ENCODE data around the gene CD81. TPM values are rescaled to one million over a fixed set of nuclear protein-coding genes. Genes with fewer than 3 reads are reported as not detected.

Gene CD81
- total and polyA plus RNA-seq, 9 of the 15 experiments (the other 6 are each of a cell fraction or from before 2014, with no cell fraction given): 2.4 to 189 (median 61.7) TPM

DNA sequence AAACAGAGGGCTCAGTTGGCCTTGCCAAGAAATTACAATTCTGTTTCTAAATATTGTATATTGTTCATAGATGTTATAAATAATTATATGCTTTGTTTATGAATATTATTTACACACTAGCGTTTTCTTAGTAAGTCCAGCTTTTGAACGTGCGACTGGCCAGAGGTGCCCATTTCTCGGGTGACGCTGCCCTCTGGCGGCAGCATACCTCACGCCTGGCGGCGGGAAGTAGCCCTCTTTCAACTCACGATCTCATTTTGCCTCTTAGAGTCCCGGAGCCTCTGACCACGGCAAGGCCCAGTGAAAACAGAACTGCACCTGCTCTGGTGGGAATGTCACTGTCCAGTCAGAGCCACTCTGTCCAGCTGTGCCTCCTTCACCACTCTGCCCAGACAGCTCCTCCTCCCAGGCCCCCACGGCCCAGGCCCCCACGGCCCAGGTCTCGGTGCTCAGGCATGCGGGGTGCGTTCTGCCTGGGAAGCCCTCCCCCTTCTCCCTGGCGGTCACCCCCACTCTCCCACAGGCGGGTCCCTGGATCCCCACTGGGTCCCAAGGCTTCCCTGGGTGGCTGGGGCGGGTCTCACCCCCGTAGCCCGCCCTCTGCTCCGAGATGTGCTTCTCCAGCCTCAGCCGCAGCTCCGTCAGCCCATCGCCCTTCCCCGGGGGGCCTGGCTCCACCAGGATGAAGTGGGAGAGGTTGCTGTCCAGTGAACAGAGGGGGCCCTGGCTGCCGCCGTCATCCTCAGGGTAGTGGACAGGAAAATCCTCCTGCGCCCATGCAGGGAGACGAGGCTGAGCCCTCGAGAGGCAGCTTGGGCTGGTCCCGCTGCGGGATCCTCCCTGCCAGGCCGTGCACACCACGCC is 42.8 kb downstream of the CD81 start (continued):
- TF ChIP-seq, protein P1, sequence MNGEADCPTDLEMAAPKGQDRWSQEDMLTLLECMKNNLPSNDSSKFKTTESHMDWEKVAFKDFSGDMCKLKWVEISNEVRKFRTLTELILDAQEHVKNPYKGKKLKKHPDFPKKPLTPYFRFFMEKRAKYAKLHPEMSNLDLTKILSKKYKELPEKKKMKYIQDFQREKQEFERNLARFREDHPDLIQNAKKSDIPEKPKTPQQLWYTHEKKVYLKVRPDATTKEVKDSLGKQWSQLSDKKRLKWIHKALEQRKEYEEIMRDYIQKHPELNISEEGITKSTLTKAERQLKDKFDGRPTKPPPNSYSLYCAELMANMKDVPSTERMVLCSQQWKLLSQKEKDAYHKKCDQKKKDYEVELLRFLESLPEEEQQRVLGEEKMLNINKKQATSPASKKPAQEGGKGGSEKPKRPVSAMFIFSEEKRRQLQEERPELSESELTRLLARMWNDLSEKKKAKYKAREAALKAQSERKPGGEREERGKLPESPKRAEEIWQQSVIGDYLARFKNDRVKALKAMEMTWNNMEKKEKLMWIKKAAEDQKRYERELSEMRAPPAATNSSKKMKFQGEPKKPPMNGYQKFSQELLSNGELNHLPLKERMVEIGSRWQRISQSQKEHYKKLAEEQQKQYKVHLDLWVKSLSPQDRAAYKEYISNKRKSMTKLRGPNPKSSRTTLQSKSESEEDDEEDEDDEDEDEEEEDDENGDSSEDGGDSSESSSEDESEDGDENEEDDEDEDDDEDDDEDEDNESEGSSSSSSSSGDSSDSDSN (IDR thresholded peaks at IDR 0.05; ENCODE audit: borderline replicate concordance in 1 of 2, low read depth in 2 of 2, low read length in 2 of 2): no peak
- TF ChIP-seq PML (IDR thresholded peaks at IDR 0.05; ENCODE audit: low read length) (no peak), SMARCA4 (IDR thresholded peaks at IDR 0.05) (no peak), OTX1 (CRISPR knock-in tag; IDR thresholded peaks at IDR 0.05) (no peak), CC2D1A (IDR thresholded peaks at IDR 0.05) (peak; percentile 71; the same call in 1 of the 2 replicates), SMC3 (conservative IDR thresholded peaks at IDR 0.05; ENCODE audit: insufficient read depth, low read depth, low read length) (peak; percentile 90), FOXA1 (IDR thresholded peaks at IDR 0.05; ENCODE audit: borderline replicate concordance) (no peak), SAFB (IDR thresholded peaks at IDR 0.05; ENCODE audit: borderline replicate concordance, low read depth, low read length) (no peak), MED1 (CRISPR knock-in tag; IDR thresholded peaks at IDR 0.05; ENCODE audit: borderline replicate concordance) (no peak)
- TF ChIP-seq, protein P2, sequence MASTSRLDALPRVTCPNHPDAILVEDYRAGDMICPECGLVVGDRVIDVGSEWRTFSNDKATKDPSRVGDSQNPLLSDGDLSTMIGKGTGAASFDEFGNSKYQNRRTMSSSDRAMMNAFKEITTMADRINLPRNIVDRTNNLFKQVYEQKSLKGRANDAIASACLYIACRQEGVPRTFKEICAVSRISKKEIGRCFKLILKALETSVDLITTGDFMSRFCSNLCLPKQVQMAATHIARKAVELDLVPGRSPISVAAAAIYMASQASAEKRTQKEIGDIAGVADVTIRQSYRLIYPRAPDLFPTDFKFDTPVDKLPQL (IDR thresholded peaks at IDR 0.05; ENCODE audit: extremely low read depth, insufficient read length): no peak
- TF ChIP-seq, protein P3, sequence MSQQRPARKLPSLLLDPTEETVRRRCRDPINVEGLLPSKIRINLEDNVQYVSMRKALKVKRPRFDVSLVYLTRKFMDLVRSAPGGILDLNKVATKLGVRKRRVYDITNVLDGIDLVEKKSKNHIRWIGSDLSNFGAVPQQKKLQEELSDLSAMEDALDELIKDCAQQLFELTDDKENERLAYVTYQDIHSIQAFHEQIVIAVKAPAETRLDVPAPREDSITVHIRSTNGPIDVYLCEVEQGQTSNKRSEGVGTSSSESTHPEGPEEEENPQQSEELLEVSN (IDR thresholded peaks at IDR 0.05; ENCODE audit: borderline replicate concordance in 1 of 2, extremely low read depth in 1 of 2, insufficient read depth in 1 of 2, insufficient read length in 1 of 2, low read depth in 1 of 2, low read length in 1 of 2, poor library complexity in 1 of 2, severe bottlenecking in 1 of 2): no peak
- TF ChIP-seq, protein P4, sequence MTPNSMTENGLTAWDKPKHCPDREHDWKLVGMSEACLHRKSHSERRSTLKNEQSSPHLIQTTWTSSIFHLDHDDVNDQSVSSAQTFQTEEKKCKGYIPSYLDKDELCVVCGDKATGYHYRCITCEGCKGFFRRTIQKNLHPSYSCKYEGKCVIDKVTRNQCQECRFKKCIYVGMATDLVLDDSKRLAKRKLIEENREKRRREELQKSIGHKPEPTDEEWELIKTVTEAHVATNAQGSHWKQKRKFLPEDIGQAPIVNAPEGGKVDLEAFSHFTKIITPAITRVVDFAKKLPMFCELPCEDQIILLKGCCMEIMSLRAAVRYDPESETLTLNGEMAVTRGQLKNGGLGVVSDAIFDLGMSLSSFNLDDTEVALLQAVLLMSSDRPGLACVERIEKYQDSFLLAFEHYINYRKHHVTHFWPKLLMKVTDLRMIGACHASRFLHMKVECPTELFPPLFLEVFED (CRISPR knock-in tag; conservative IDR thresholded peaks at IDR 0.05): no peak
- TF ChIP-seq, protein P5, sequence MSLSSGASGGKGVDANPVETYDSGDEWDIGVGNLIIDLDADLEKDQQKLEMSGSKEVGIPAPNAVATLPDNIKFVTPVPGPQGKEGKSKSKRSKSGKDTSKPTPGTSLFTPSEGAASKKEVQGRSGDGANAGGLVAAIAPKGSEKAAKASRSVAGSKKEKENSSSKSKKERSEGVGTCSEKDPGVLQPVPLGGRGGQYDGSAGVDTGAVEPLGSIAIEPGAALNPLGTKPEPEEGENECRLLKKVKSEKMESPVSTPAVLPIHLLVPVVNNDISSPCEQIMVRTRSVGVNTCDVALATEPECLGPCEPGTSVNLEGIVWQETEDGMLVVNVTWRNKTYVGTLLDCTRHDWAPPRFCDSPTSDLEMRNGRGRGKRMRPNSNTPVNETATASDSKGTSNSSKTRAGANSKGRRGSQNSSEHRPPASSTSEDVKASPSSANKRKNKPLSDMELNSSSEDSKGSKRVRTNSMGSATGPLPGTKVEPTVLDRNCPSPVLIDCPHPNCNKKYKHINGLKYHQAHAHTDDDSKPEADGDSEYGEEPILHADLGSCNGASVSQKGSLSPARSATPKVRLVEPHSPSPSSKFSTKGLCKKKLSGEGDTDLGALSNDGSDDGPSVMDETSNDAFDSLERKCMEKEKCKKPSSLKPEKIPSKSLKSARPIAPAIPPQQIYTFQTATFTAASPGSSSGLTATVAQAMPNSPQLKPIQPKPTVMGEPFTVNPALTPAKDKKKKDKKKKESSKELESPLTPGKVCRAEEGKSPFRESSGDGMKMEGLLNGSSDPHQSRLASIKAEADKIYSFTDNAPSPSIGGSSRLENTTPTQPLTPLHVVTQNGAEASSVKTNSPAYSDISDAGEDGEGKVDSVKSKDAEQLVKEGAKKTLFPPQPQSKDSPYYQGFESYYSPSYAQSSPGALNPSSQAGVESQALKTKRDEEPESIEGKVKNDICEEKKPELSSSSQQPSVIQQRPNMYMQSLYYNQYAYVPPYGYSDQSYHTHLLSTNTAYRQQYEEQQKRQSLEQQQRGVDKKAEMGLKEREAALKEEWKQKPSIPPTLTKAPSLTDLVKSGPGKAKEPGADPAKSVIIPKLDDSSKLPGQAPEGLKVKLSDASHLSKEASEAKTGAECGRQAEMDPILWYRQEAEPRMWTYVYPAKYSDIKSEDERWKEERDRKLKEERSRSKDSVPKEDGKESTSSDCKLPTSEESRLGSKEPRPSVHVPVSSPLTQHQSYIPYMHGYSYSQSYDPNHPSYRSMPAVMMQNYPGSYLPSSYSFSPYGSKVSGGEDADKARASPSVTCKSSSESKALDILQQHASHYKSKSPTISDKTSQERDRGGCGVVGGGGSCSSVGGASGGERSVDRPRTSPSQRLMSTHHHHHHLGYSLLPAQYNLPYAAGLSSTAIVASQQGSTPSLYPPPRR (CRISPR knock-in tag; IDR thresholded peaks at IDR 0.05; ENCODE audit: borderline replicate concordance): no peak
